H9 (cell line): ENCODE data around the gene SPEM3. TPM values are rescaled to one million over a fixed set of nuclear protein-coding genes. Genes with fewer than 3 reads are reported as not detected.

Source experiments
- DNase-seq: peaks from one replicate; pipeline ENCODE4 v3.0.0-alpha.2; 2017
- H2AFZ ChIP-seq: one replicate; pipeline ENCODE4 v1.6.1; 2013; ENCODE audit warnings: mild to moderate bottlenecking, low read length, control low read depth, moderate library complexity
- H2AK5ac ChIP-seq: 2 replicates; pipeline ENCODE4 v1.6.1; 2013; ENCODE audit warnings: low read length, control low read depth, mixed read lengths; ENCODE audit not compliant: insufficient read length
- H2BK120ac ChIP-seq: one replicate; pipeline ENCODE4 v1.6.1; 2013; ENCODE audit warnings: low read depth, mild to moderate bottlenecking, low read length, control low read depth, inconsistent platforms; ENCODE audit not compliant: poor library complexity, severe bottlenecking
- H2BK12ac ChIP-seq: 2 replicates; pipeline ENCODE4 v1.6.1; 2013; ENCODE audit warnings: low read length, control low read depth, mixed read lengths, low read depth; ENCODE audit not compliant: insufficient read length
- H2BK15ac ChIP-seq: 2 replicates; pipeline ENCODE4 v1.6.1; 2013; ENCODE audit warnings: low read depth, low read length, control low read depth
- H2BK20ac ChIP-seq: one replicate; pipeline ENCODE4 v1.6.1; 2013; ENCODE audit warnings: low read depth, mild to moderate bottlenecking, low read length, control low read depth, inconsistent platforms; ENCODE audit not compliant: poor library complexity, severe bottlenecking
- H2BK5ac ChIP-seq: 2 replicates; pipeline ENCODE4 v1.6.1; 2013; ENCODE audit warnings: low read length, control low read depth, mixed read lengths; ENCODE audit not compliant: insufficient read length
- H3K14ac ChIP-seq: 2 replicates; pipeline ENCODE4 v1.6.1; 2013; ENCODE audit warnings: low read length, control low read depth; ENCODE audit not compliant: insufficient read depth
- H3K18ac ChIP-seq: 2 replicates; pipeline ENCODE4 v1.6.1; 2013; ENCODE audit warnings: low read depth, mild to moderate bottlenecking, mixed read lengths, low read length, control low read depth; ENCODE audit not compliant: insufficient read length
- H3K23ac ChIP-seq: 2 replicates; pipeline ENCODE4 v1.6.1; 2013; ENCODE audit warnings: low read length, control low read depth, mixed read lengths, low read depth; ENCODE audit not compliant: insufficient read length
- H3K23me2 ChIP-seq: 2 replicates; pipeline ENCODE4 v1.6.1; 2013; ENCODE audit warnings: low read depth, mild to moderate bottlenecking, mixed read lengths, low read length, control low read depth; ENCODE audit not compliant: insufficient read length, poor library complexity, severe bottlenecking
- H3K27ac ChIP-seq: 2 replicates; pipeline ENCODE4 v1.5.1; 2013; ENCODE audit warnings: low read length, control low read depth, mixed read lengths, low read depth; ENCODE audit not compliant: insufficient read length
- H3K27me3 ChIP-seq: 2 replicates; pipeline ENCODE4 v1.6.1; 2013; ENCODE audit warnings: low read length, control low read depth, inconsistent platforms; ENCODE audit not compliant: insufficient read depth
- H3K4ac ChIP-seq: 2 replicates; pipeline ENCODE4 v1.6.1; 2013; ENCODE audit warnings: low read depth, mild to moderate bottlenecking, control low read depth, inconsistent platforms, low read length, moderate library complexity
- H3K4me1 ChIP-seq: 2 replicates; pipeline ENCODE4 v1.6.1; 2013; ENCODE audit warnings: low read length, control low read depth, inconsistent platforms; ENCODE audit not compliant: insufficient read depth
- H3K4me2 ChIP-seq: 2 replicates; pipeline ENCODE4 v1.6.1; 2013; ENCODE audit warnings: low read length, control low read depth, mixed read lengths; ENCODE audit not compliant: insufficient read length, insufficient read depth
- H3K56ac ChIP-seq: 2 replicates; pipeline ENCODE4 v1.6.1; 2013; ENCODE audit warnings: low read depth, mild to moderate bottlenecking, mixed read lengths, low read length, control low read depth; ENCODE audit not compliant: insufficient read length
- H3K79me1 ChIP-seq: 2 replicates; pipeline ENCODE4 v1.6.1; 2013; ENCODE audit warnings: low read depth, mild to moderate bottlenecking, moderate library complexity, low read length, control low read depth, inconsistent platforms; ENCODE audit not compliant: insufficient read depth, poor library complexity, severe bottlenecking
- H3K79me2 ChIP-seq: 2 replicates; pipeline ENCODE4 v1.6.1; 2013; ENCODE audit warnings: low read length, control low read depth, inconsistent platforms; ENCODE audit not compliant: insufficient read depth
- H3K9ac ChIP-seq: 2 replicates; pipeline ENCODE4 v1.6.1; 2013; ENCODE audit warnings: low read length, control low read depth, mixed read lengths; ENCODE audit not compliant: insufficient read length; ENCODE audit errors: extremely low read depth
- H3K9me3 ChIP-seq: one replicate; pipeline ENCODE4 v1.6.1; 2013; ENCODE audit warnings: low read depth, low read length, inconsistent platforms; ENCODE audit not compliant: control insufficient read depth
- H3T11ph ChIP-seq: one replicate; pipeline ENCODE4 v1.6.1; 2013; ENCODE audit warnings: mild to moderate bottlenecking, low read length, control low read depth, inconsistent platforms
- H4K20me1 ChIP-seq: one replicate; pipeline ENCODE4 v1.6.1; 2013; ENCODE audit not compliant: control insufficient read depth, insufficient read length, insufficient read depth
- H4K5ac ChIP-seq: 2 replicates; pipeline ENCODE4 v1.6.1; 2013; ENCODE audit warnings: low read depth, mild to moderate bottlenecking, mixed read lengths, low read length, control low read depth; ENCODE audit not compliant: insufficient read length
- H4K8ac ChIP-seq: replicated peaks from 2 replicates; pipeline ENCODE4 v1.6.1; 2013; ENCODE audit warnings: low read length, control low read depth, mixed read lengths, low read depth; ENCODE audit not compliant: insufficient read length
- H4K91ac ChIP-seq: 2 replicates; pipeline ENCODE4 v1.6.1; 2013; ENCODE audit warnings: low read depth, mild to moderate bottlenecking, moderate library complexity, mixed read lengths, low read length, control low read depth; ENCODE audit not compliant: insufficient read length
- H3K27ac Mint-ChIP-seq, 3 experiments: 2 replicates in 2 of 3; 3 replicates in 1 of 3; pipeline ENCODE4 v1.8.0; 2020 to 2021; ENCODE audit warnings: mixed read lengths in 3 of 3, mild to moderate bottlenecking in 1 of 3, moderate library complexity in 1 of 3
- H3K27me3 Mint-ChIP-seq: 2 replicates; pipeline ENCODE4 v1.8.0; 2021; ENCODE audit warnings: low read depth, mild to moderate bottlenecking, moderate library complexity, mixed read lengths
- H3K36me3 Mint-ChIP-seq, 3 experiments: 2 replicates in 2 of 3; 3 replicates in 1 of 3; pipeline ENCODE4 v1.8.0; 2020 to 2021; ENCODE audit warnings: low read depth in 3 of 3, mixed read lengths in 3 of 3; ENCODE audit not compliant: insufficient read depth in 1 of 3
- H3K4me1 Mint-ChIP-seq, 2 experiments: 2 replicates each; pipeline ENCODE4 v1.8.0; 2020; ENCODE audit warnings: mixed read lengths in 2 of 2
- H3K4me3 Mint-ChIP-seq, 2 experiments: 2 replicates in 1 of 2; 3 replicates in 1 of 2; pipeline ENCODE4 v1.8.0; 2020 to 2021; ENCODE audit warnings: mild to moderate bottlenecking in 2 of 2, mixed read lengths in 2 of 2, moderate library complexity in 1 of 2
- H3K9me3 Mint-ChIP-seq, 2 experiments: 2 replicates in 1 of 2; 3 replicates in 1 of 2; pipeline ENCODE4 v1.8.0; 2020; ENCODE audit warnings: mild to moderate bottlenecking in 2 of 2, mixed read lengths in 2 of 2, moderate library complexity in 1 of 2
- CTCF ChIP-seq: fragments of 200-600 bp; sonication (generic); conservative IDR thresholded peaks from 3 replicates; pipeline ENCODE4 v1.8.0; 2021; ENCODE audit warnings: antibody characterized with exemption, mild to moderate bottlenecking
- WGBS: extraction: QIAGEN DNeasy Blood & Tissue Kit; methylation state at CpG from one replicate; pipeline ENCODE4 v1.1.7; 2013; ENCODE audit warnings: missing lambda C conversion rate, low lambda C conversion rate, mixed read lengths; ENCODE audit not compliant: insufficient read length; ENCODE audit errors: extremely low coverage; 5-methylcytosine and 5-hydroxymethylcytosine counted together
- total RNA-seq: library from RNA; stranded (reverse); gene quantifications from 2 replicates; pipeline ENCODE4 v1.2.1, GENCODE V29; 2021

The SPEM3 gene
- total RNA-seq, 1 experiment from 2014 or later, result not detected

- Histone ChIP-seq H3K9me3 (no peaks in the 10 kb centered on the region), H2BK5ac (no peak overlapping the region), H3K4me2 (peak overlapping the region; percentile 92), H3K27me3 (no peaks in the 10 kb centered on the region), H3K23me2 (peaks cover 12% of the 10 kb centered on the region), H3K4me1 (peaks cover 7% of the 10 kb centered on the region; the same call in 1 of the 2 replicates), H3K56ac (no peak overlapping the region), H4K5ac (no peak overlapping the region), H2BK15ac (no peak overlapping the region), H2AFZ (no peak overlapping the region), H3T11ph (no peak overlapping the region), H3K23ac (no peak overlapping the region), H3K79me2 (no peaks in the 10 kb centered on the region), H4K91ac (no peak overlapping the region), H3K9ac (no peak overlapping the region), H2AK5ac (no peak overlapping the region), H4K20me1 (peaks cover 2% of the 10 kb centered on the region), H4K8ac (no peak overlapping the region), H3K79me1 (no peaks in the 10 kb centered on the region), H3K14ac (no peak overlapping the region), H3K4ac (no peak overlapping the region), H2BK12ac (no peak overlapping the region), H3K27ac (no peak overlapping the region), H2BK120ac (no peak overlapping the region), H3K18ac (no peak overlapping the region), H2BK20ac (no peak overlapping the region)
- DNase-seq, result peak; percentile 67
- Mint-ChIP-seq H3K4me3 (peak overlapping the region; percentile 87 to 96), H3K27ac (peak overlapping the region in 1 of 3 experiments; percentile 67; a peak in 1 of 7 replicates), H3K27me3 (peaks cover 2% of the 10 kb centered on the region), H3K4me1 (peaks cover 22% of the 10 kb centered on the region in 2 experiments), H3K9me3 (no peaks in the 10 kb centered on the region; a peak in 1 of 5 replicates), H3K36me3 (peaks cover 25 to 41% (median 25%) of the 10 kb centered on the region in 3 experiments)
- no peak for TF ChIP-seq CTCF
- WGBS, result no CpG with 5 or more reads among the region's 42 CpGs
These were observed 35.7 kb upstream of the SPEM3 start for GRCh38 chr17:7392696-7393612.
